Vagina (tissue), 2 donors: ENCODE data around the gene TAB2. TPM values are rescaled to one million over a fixed set of nuclear protein-coding genes. Genes with fewer than 3 reads are reported as not detected.

Source experiments
- DNase-seq, 2 donors: peaks; one replicate each; pipeline ENCODE4 v3.0.0-alpha.2; 2017; ENCODE audit errors: extremely low spot score in 2 of 2
- H3K27ac ChIP-seq: fragments of 200-600 bp; sonication (generic); one replicate; pipeline ENCODE4 v1.5.1; 2019
- H3K27me3 ChIP-seq: fragments of 200-600 bp; sonication (generic); one replicate; pipeline ENCODE4 v1.5.1; 2019
- H3K36me3 ChIP-seq, 2 donors: fragments of 200-600 bp; sonication (generic); one replicate each; pipeline ENCODE4 v1.5.1; 2017 to 2019
- H3K4me1 ChIP-seq: fragments of 200-600 bp; sonication (generic); one replicate; pipeline ENCODE4 v1.5.1; 2019
- H3K4me3 ChIP-seq, 2 donors: fragments of 200-600 bp; sonication (generic); 1 replicate in 1 of 2; 2 replicates in 1 of 2; pipeline ENCODE4 v1.5.1; 2016 to 2019
- H3K9me3 ChIP-seq: fragments of 200-600 bp; sonication (generic); one replicate; pipeline ENCODE4 v1.5.1; 2019
- CTCF ChIP-seq, 3 experiments: fragments of 450-650 bp in 2 of 3; fragments of 200-600 bp in 1 of 3; sonication (generic) in 1 of 3; IDR thresholded peaks; one replicate each; pipeline ENCODE4 v1.5.1; 2017 to 2019; ENCODE audit warnings: antibody characterized with exemption in 3 of 3, mild to moderate bottlenecking in 2 of 3, moderate library complexity in 2 of 3
- POLR2A ChIP-seq, 2 donors: fragments of 450-650 bp; IDR thresholded peaks; one replicate each; pipeline ENCODE4 v1.6.1; 2017; ENCODE audit warnings: antibody characterized with exemption in 2 of 2, mild to moderate bottlenecking in 2 of 2, moderate library complexity in 2 of 2
- POLR2AphosphoS5 ChIP-seq, 2 donors: sonication (generic); formaldehyde crosslinking; IDR thresholded peaks; one replicate each; pipeline ENCODE4 v1.9.0; 2017; ENCODE audit warnings: antibody characterized with exemption in 2 of 2, mild to moderate bottlenecking in 2 of 2, low read depth in 1 of 2; ENCODE audit not compliant: insufficient read depth in 1 of 2
- intact Hi-C: fragments of 100-400 bp; cut with DNase I; formaldehyde crosslinking; loops from one replicate; pipeline ENCODE4 v1.15.1; 2023
- total RNA-seq: library from RNA; depleted of rRNA; stranded (reverse); fragments of >200 nt; gene quantifications from one replicate; pipeline ENCODE4 v1.2.3, GENCODE V29; 2016

TAB2 gene
- total RNA-seq, 1 donor from 2014 or later: 80.5 TPM

GRCh38 chr6:149392535-149392934 lies 75.0 kb downstream of the TAB2 start:
- Histone ChIP-seq H3K4me1 (peaks cover 19% of the 10 kb centered on the region), H3K9me3 (no peaks in the 10 kb centered on the region)

GRCh38 chr6:149393002-149393679 lies 75.6 kb downstream of the TAB2 start:
- Histone ChIP-seq H3K27ac (no peak overlapping the region), H3K4me3 (no peak overlapping the region), H3K4me1 (peaks cover 13% of the 10 kb centered on the region), H3K27me3 (no peaks in the 10 kb centered on the region), H3K36me3 (peaks cover 0 to 5% of the 10 kb centered on the region in 2 donors), H3K9me3 (no peaks in the 10 kb centered on the region)
- no peak for DNase-seq
- intact Hi-C loops: no loop called here
- TF ChIP-seq POLR2A (IDR thresholded peaks at IDR 0.05) (no peak), POLR2AphosphoS5 (IDR thresholded peaks at IDR 0.05; ENCODE audit: insufficient read depth in 1 of 2, low read depth in 1 of 2) (no peak), CTCF (IDR thresholded peaks at IDR 0.05) (no peak)

More at GRCh38 chr6:149392535-149392934, 75.0 kb downstream of the TAB2 start:
- intact Hi-C loops: no loop called here
- Histone ChIP-seq H3K4me3 (no peak overlapping the region), H3K27me3 (no peaks in the 10 kb centered on the region), H3K36me3 (no peaks in the 10 kb centered on the region), H3K27ac (no peak overlapping the region)
- TF ChIP-seq POLR2A (IDR thresholded peaks at IDR 0.05) (no peak), CTCF (IDR thresholded peaks at IDR 0.05) (no peak), POLR2AphosphoS5 (IDR thresholded peaks at IDR 0.05; ENCODE audit: insufficient read depth in 1 of 2, low read depth in 1 of 2) (no peak)
- DNase-seq: no peak

- TF ChIP-seq POLR2A (IDR thresholded peaks at IDR 0.05): no peak
- no peak for TF ChIP-seq POLR2AphosphoS5 (IDR thresholded peaks at IDR 0.05; ENCODE audit: insufficient read depth in 1 of 2, low read depth in 1 of 2)
- no peak for TF ChIP-seq CTCF (IDR thresholded peaks at IDR 0.05)
- Histone ChIP-seq H3K27ac (no peak overlapping the region), H3K4me3 (no peak overlapping the region), H3K4me1 (peaks cover 10% of the 10 kb centered on the region), H3K9me3 (no peaks in the 10 kb centered on the region), H3K27me3 (no peaks in the 10 kb centered on the region), H3K36me3 (peaks cover 0 to 20% of the 10 kb centered on the region in 2 donors)
- no peak for DNase-seq
- intact Hi-C loops: no loop called here
These were observed 77.7 kb downstream of the TAB2 start for GRCh38 chr6:149395185-149395584.

- TF ChIP-seq CTCF (IDR thresholded peaks at IDR 0.05) (no peak), POLR2AphosphoS5 (IDR thresholded peaks at IDR 0.05; ENCODE audit: insufficient read depth in 1 of 2, low read depth in 1 of 2) (no peak), POLR2A (IDR thresholded peaks at IDR 0.05) (no peak)
- no peak overlapping the region for H3K27ac ChIP-seq
These were observed 79.9 kb downstream of the TAB2 start for GRCh38 chr6:149397384-149397783.

GRCh38 chr6:149400050-149400449 lies 82.5 kb downstream of the TAB2 start, which contains the start of gene SUMO4:
Gene SUMO4 (plus strand): TSS chr6:149400262. CDS start chr6:149400392, 130 bp downstream.
- Histone ChIP-seq H3K27me3 (no peaks in the 10 kb centered on the region), H3K27ac (no peak within 1 kb of the TSS), H3K36me3 (peaks cover 0 to 27% of the 10 kb centered on the region in 2 donors), H3K4me1 (no peaks in the 10 kb centered on the region), H3K4me3 (no peak within 1 kb of the TSS), H3K9me3 (no peaks in the 10 kb centered on the region)
- intact Hi-C loops: no loop called here
- TF ChIP-seq POLR2AphosphoS5 (IDR thresholded peaks at IDR 0.05; ENCODE audit: insufficient read depth in 1 of 2, low read depth in 1 of 2) (no peak), CTCF (IDR thresholded peaks at IDR 0.05) (no peak), POLR2A (IDR thresholded peaks at IDR 0.05) (no peak)
- DNase-seq: no peak

More at GRCh38 chr6:149397384-149397783, 79.9 kb downstream of the TAB2 start:
- Histone ChIP-seq H3K4me1 (peaks cover 7% of the 10 kb centered on the region), H3K36me3 (peaks cover 0 to 27% of the 10 kb centered on the region in 2 donors), H3K4me3 (no peak overlapping the region), H3K9me3 (no peaks in the 10 kb centered on the region), H3K27me3 (no peaks in the 10 kb centered on the region)
- DNase-seq: no peak
- intact Hi-C loops: no loop called here
